Activated CD4-positive, alpha-beta T cell treated with anti-CD3 and anti-CD28 coated beads for 4 hours (primary cell): Measurements from ENCODE around the gene FXYD3.

Experiments
- DNase-seq, 2 donors: peaks; one replicate each; pipeline ENCODE4 v3.0.0-alpha.2; 2020

FXYD3 gene

GRCh38 chr19:35115177-35115951 is at the start of gene FXYD3:
Gene FXYD3 (plus strand): TSS chr19:35115823. CDS start chr19:35119377, 3,554 bp downstream.
- DNase-seq, result no peak

- DNase-seq, result no peak
These were observed 49.5 kb upstream of the FXYD3 start for GRCh38 chr19:35066121-35066520.

GRCh38 chr19:35066691-35067563 is 48.7 kb upstream of the FXYD3 start:
- DNase-seq, result peak; percentile 84 to 91

- no peak for DNase-seq
These were observed 46.5 kb upstream of the FXYD3 start for GRCh38 chr19:35068941-35069634.

- DNase-seq, result no peak
These were observed 45.9 kb upstream of the FXYD3 start for GRCh38 chr19:35069696-35070095.

GRCh38 chr19:35070471-35070870 is 45.2 kb upstream of the FXYD3 start:
- no peak for DNase-seq

- DNase-seq, result no peak
These were observed 42.1 kb upstream of the FXYD3 start for GRCh38 chr19:35073516-35073915.

- no peak for DNase-seq
These were observed 41.7 kb upstream of the FXYD3 start for GRCh38 chr19:35073941-35074340.

GRCh38 chr19:35074426-35075201 is 41.0 kb upstream of the FXYD3 start:
- DNase-seq, result no peak

- DNase-seq, result no peak
These were observed 40.2 kb upstream of the FXYD3 start for GRCh38 chr19:35075202-35076025.

GRCh38 chr19:35076026-35076370 is 39.6 kb upstream of the FXYD3 start:
- no peak for DNase-seq

GRCh38 chr19:35076657-35077056 is 39.0 kb upstream of the FXYD3 start:
- no peak for DNase-seq

GRCh38 chr19:35077411-35078223 is 38.0 kb upstream of the FXYD3 start:
- DNase-seq, result no peak

GRCh38 chr19:35079826-35080225 is 35.8 kb upstream of the FXYD3 start:
- no peak for DNase-seq

GRCh38 chr19:35080613-35081170 is 34.9 kb upstream of the FXYD3 start:
- no peak for DNase-seq

- no peak for DNase-seq
These were observed 34.4 kb upstream of the FXYD3 start for GRCh38 chr19:35081201-35081600.

- no peak for DNase-seq
These were observed 31.7 kb upstream of the FXYD3 start for GRCh38 chr19:35083691-35084508.

- no peak for DNase-seq
These were observed 31.2 kb upstream of the FXYD3 start for GRCh38 chr19:35084509-35084762.

- DNase-seq, result no peak
These were observed 29.7 kb upstream of the FXYD3 start for GRCh38 chr19:35085947-35086346.

GRCh38 chr19:35086455-35086854 is 29.2 kb upstream of the FXYD3 start:
- DNase-seq, result no peak
